Caco-2 (cell line): ENCODE results near the gene SLC9A6. TPM values are rescaled to one million over a fixed set of nuclear protein-coding genes. Genes with fewer than 3 reads are reported as not detected.
A peak's percentile ranks its signal among the peaks of the same experiment; 100 is the strongest.

Experiments used
- Bru-seq: library from RNA; stranded (reverse); fragments of 400-500 nt; gene quantifications from one replicate; lab custom pipeline; 2021; lab: Mats Ljungman, UMichigan
- BruChase-seq, 2 experiments: library from RNA; stranded (reverse); fragments of 400-500 nt; gene quantifications; one replicate each; lab custom pipeline; 2021; lab: Mats Ljungman, UMichigan
- BruUV-seq: library from RNA; stranded (reverse); fragments of 400-500 nt; replicated peaks from 2 replicates; lab custom pipeline; 2021; lab: Mats Ljungman, UMichigan
- CTCF ChIA-PET: fragments of 300-600 bp; sonication (Branson Sonifier 250); formaldehyde crosslinking; loops from one replicate; lab custom pipeline; 2022; ENCODE audit warnings: antibody characterized with exemption; lab: Charles Lee
- POLR2A ChIA-PET: fragments of 300-600 bp; sonication (Branson Sonifier 250); formaldehyde crosslinking; loops from one replicate; lab custom pipeline; 2022; ENCODE audit warnings: antibody characterized with exemption; lab: Charles Lee
- DNase-seq, 2 experiments: peaks; one replicate each; pipeline versions ENCODE4 v3.0.0 to v3.0.0-alpha.2; 2020 to 2022
- H3K27me3 ChIP-seq: replicated peaks from 2 replicates; pipeline ENCODE4 v1.6.0; 2011; ENCODE audit warnings: low read length; ENCODE audit not compliant: control insufficient read depth, insufficient read depth
- H3K36me3 ChIP-seq: 2 replicates; pipeline ENCODE4 v1.5.1; 2011; ENCODE audit warnings: low read length; ENCODE audit not compliant: control insufficient read depth, insufficient read depth
- H3K4me1 ChIP-seq: fragments of 250-450 bp; sonication (Bioruptor Pico); 2 replicates; pipeline ENCODE4 v1.5.1; 2020; ENCODE audit warnings: mild to moderate bottlenecking
- H3K4me3 ChIP-seq: 2 replicates; pipeline ENCODE4 v1.5.1; 2011; ENCODE audit warnings: low read depth, mild to moderate bottlenecking, control low read depth, low read length
- H3K9me3 ChIP-seq: fragments of 250-450 bp; sonication (Bioruptor Pico); 2 replicates; pipeline ENCODE4 v1.5.1; 2020; ENCODE audit warnings: mild to moderate bottlenecking, moderate library complexity
- H3K27ac Mint-ChIP-seq: one replicate; pipeline ENCODE4 v1.8.0; 2022; ENCODE audit warnings: mixed read lengths; ENCODE audit not compliant: unreplicated experiment
- H3K27me3 Mint-ChIP-seq: one replicate; pipeline ENCODE4 v1.8.0; 2022; ENCODE audit warnings: mixed read lengths; ENCODE audit not compliant: insufficient read depth, unreplicated experiment
- H3K36me3 Mint-ChIP-seq: one replicate; pipeline ENCODE4 v1.8.0; 2022; ENCODE audit warnings: mild to moderate bottlenecking, mixed read lengths; ENCODE audit not compliant: insufficient read depth, unreplicated experiment
- H3K4me1 Mint-ChIP-seq: one replicate; pipeline ENCODE4 v1.8.0; 2022; ENCODE audit warnings: low read depth, mixed read lengths; ENCODE audit not compliant: unreplicated experiment
- H3K4me3 Mint-ChIP-seq: one replicate; pipeline ENCODE4 v1.8.0; 2022; ENCODE audit warnings: mild to moderate bottlenecking, moderate library complexity, mixed read lengths; ENCODE audit not compliant: unreplicated experiment
- H3K9me3 Mint-ChIP-seq: one replicate; pipeline ENCODE4 v1.8.0; 2022; ENCODE audit warnings: mixed read lengths; ENCODE audit not compliant: unreplicated experiment
- CTCF ChIP-seq, 2 experiments: fragments of 200-600 bp in 1 of 2; IDR thresholded peaks; 1 replicate in 1 of 2; 2 replicates in 1 of 2; pipeline versions ENCODE4 v1.5.1 to v1.8.0; 2011 to 2022; ENCODE audit warnings: antibody characterized with exemption in 1 of 2, control low read depth in 1 of 2, inconsistent platforms in 1 of 2, low read depth in 1 of 2, low read length in 1 of 2, mild to moderate bottlenecking in 1 of 2, moderate library complexity in 1 of 2; ENCODE audit not compliant: insufficient read depth in 1 of 2, severe bottlenecking in 1 of 2, unreplicated experiment in 1 of 2
- intact Hi-C: fragments of 100-400 bp; cut with micrococcal nuclease; formaldehyde crosslinking; loops from one replicate; pipeline ENCODE4 v1.10.0; 2022; ENCODE audit not compliant: unreplicated experiment
- long read RNA-seq: library from polyadenylated mRNA; stranded (forward); transcript quantifications from one replicate; pipeline ENCODE4 v2.0.0, GENCODE V29; 2022
- total RNA-seq: library from RNA; stranded (reverse); gene quantifications from 2 replicates; pipeline ENCODE4 v1.2.3, GENCODE V29; 2022

Gene SLC9A6
- total RNA-seq (9.9 and 11.8 TPM in 2 replicates), Bru-seq, nascent RNA (percentile 55 among the genes with signal in this experiment), BruChase-seq, experiment 1, labeled RNA remaining after a 2-hour chase (percentile 60 among the genes with signal in this experiment), BruChase-seq, experiment 2, labeled RNA remaining after a 6-hour chase (percentile 69 among the genes with signal in this experiment)
- long read RNA-seq, full-length matches to known transcripts, result 4 of 7 reads
- long read RNA-seq, partial matches to known transcripts, result 1 of 7 reads
- long read RNA-seq, other reads (novel, unspliced or antisense), result 2 of 7 reads

- ChIA-PET CTCF (no interaction called here), POLR2A (interaction anchor here (0.7 kb wide), 1 partner anchor 20 kb away, joined by 3 read pairs; no protein-coding TSS in a partner anchor)
- BruUV-seq, result no TSS peak
- H3K36me3 ChIP-seq, result no peaks in the 10 kb centered on the region
- Mint-ChIP-seq H3K4me1 (peaks cover 22% of the 10 kb centered on the region), H3K27me3 (no peaks in the 10 kb centered on the region), H3K4me3 (peak within 1 kb of the TSS; percentile 76), H3K27ac (peak within 1 kb of the TSS; percentile 73), H3K36me3 (no peaks in the 10 kb centered on the region), H3K9me3 (no peaks in the 10 kb centered on the region)
- DNase-seq, result peak; percentile 66 to 76
- H3K4me1 ChIP-seq, result no peaks in the 10 kb centered on the region
- H3K4me3 ChIP-seq, result peak within 1 kb of the TSS; percentile 63
- no peaks in the 10 kb centered on the region for H3K27me3 ChIP-seq
- H3K9me3 ChIP-seq, result no peaks in the 10 kb centered on the region
- intact Hi-C loops, result no loop called here
- no peak for TF ChIP-seq CTCF (IDR thresholded peaks at IDR 0.05; ENCODE audit: insufficient read depth in 1 of 2, low read depth in 1 of 2, low read length in 1 of 2, severe bottlenecking in 1 of 2, unreplicated experiment in 1 of 2)
These were observed at the start of gene SLC9A6 for GRCh38 chrX:135985157-135985972. TSS of gene SLC9A6 (plus strand) at chrX:135985435. CDS start at chrX:135985659, 224 bp downstream.

GRCh38 chrX:135944486-135944885 lies 40.7 kb upstream of the SLC9A6 start:
- Histone ChIP-seq H3K4me1 (no peaks in the 10 kb centered on the region), H3K27me3 (no peaks in the 10 kb centered on the region), H3K9me3 (no peaks in the 10 kb centered on the region), H3K36me3 (no peaks in the 10 kb centered on the region), H3K4me3 (no peak overlapping the region)
- no peaks in the 10 kb centered on the region for H3K36me3 Mint-ChIP-seq
- H3K4me1 Mint-ChIP-seq, result no peaks in the 10 kb centered on the region
- CTCF ChIA-PET, result no interaction called here
- no TSS peak for BruUV-seq
- no peak for TF ChIP-seq CTCF (IDR thresholded peaks at IDR 0.05; ENCODE audit: insufficient read depth in 1 of 2, low read depth in 1 of 2, low read length in 1 of 2, severe bottlenecking in 1 of 2, unreplicated experiment in 1 of 2)
- POLR2A ChIA-PET, result no interaction called here
- DNase-seq, result no peak
- H3K27ac Mint-ChIP-seq, result no peak overlapping the region
- no peak overlapping the region for H3K4me3 Mint-ChIP-seq
- no peaks in the 10 kb centered on the region for H3K9me3 Mint-ChIP-seq
- H3K27me3 Mint-ChIP-seq, result no peaks in the 10 kb centered on the region
- intact Hi-C loops, result no loop called here

GRCh38 chrX:135951291-135951690 lies 33.9 kb upstream of the SLC9A6 start:
- no peaks in the 10 kb centered on the region for H3K36me3 ChIP-seq
- no peak for DNase-seq
- H3K4me3 Mint-ChIP-seq, result no peak overlapping the region
- no peaks in the 10 kb centered on the region for H3K36me3 Mint-ChIP-seq
- peak in 1 of 2 experiments; percentile 6 for TF ChIP-seq CTCF (IDR thresholded peaks at IDR 0.05; ENCODE audit: insufficient read depth in 1 of 2, low read depth in 1 of 2, low read length in 1 of 2, severe bottlenecking in 1 of 2, unreplicated experiment in 1 of 2)
- no peaks in the 10 kb centered on the region for H3K4me1 Mint-ChIP-seq
- no peaks in the 10 kb centered on the region for H3K27me3 Mint-ChIP-seq
- CTCF ChIA-PET, result no interaction called here
- H3K4me1 ChIP-seq, result no peaks in the 10 kb centered on the region
- no TSS peak for BruUV-seq
- no peaks in the 10 kb centered on the region for H3K27me3 ChIP-seq
- intact Hi-C loops, result no loop called here
- POLR2A ChIA-PET, result no interaction called here
- H3K9me3 Mint-ChIP-seq, result no peaks in the 10 kb centered on the region
- H3K4me3 ChIP-seq, result no peak overlapping the region
- H3K9me3 ChIP-seq, result no peaks in the 10 kb centered on the region
- no peak overlapping the region for H3K27ac Mint-ChIP-seq
